Measurements from ENCODE around the gene ZFP3. TPM values are rescaled to one million over a fixed set of nuclear protein-coding genes. Genes with fewer than 3 reads are reported as not detected.

ZFP3 gene
- total and polyA plus RNA-seq, 2 of the 4 experiments (the other 2 are of a cell fraction) = 0.54 to 0.75 TPM

DNA sequence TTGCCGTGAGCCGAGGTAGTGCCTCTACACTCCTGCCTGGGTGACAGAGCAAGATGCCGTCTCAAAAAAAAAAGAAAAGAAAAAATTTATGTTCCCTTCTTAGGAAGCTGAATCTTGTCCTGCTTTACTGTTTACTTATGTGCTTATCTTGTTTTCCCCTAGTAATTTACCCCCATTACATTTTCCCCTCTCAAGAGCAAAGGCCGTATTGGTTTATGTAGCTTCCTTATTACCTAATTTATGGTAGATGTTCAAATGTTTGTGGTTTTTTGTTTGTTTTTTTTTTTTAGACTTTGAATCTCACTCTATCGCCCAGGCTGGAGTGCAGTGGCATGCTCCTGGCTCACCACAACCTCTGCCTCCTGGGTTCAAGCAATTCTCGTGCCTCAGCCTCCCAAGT, 32.8 kb upstream of the ZFP3 start:
- no peak overlapping the region for H3K4me3 ChIP-seq (ENCODE audit: insufficient read depth, low read depth, low read length)
- H4K5ac ChIP-seq (ENCODE audit: low read depth, low read length) = no peak overlapping the region
- in situ Hi-C loops (cut with MboI; ENCODE audit: low sequenced_read_pairs) (no loop called here), intact Hi-C loops (cut with micrococcal nuclease) (no loop called here), dilution Hi-C loops (cut with HindIII; ENCODE audit: low sequenced_read_pairs, unreplicated experiment) (no loop called here)
- ChIA-PET POLR2A (ENCODE audit: unreplicated experiment) (no interaction called here), CTCF (no interaction called here)
- H4K8ac ChIP-seq (ENCODE audit: low read depth in 2 of 2, low read length in 2 of 2) = no peak overlapping the region
- no peak overlapping the region for H2BK5ac ChIP-seq (ENCODE audit: low read depth, low read length, poor library complexity, severe bottlenecking)
- BruUV-seq (replicated peaks) = no TSS peak
- H3K56ac ChIP-seq (ENCODE audit: extremely low read depth, insufficient read depth, low read length) = no peak overlapping the region
- H2AK5ac ChIP-seq (ENCODE audit: low read depth, low read length) = no peak overlapping the region
- no peaks in the 10 kb centered on the region; the same call in 1 of the 2 replicates for H3K27me3 ChIP-seq (ENCODE audit: control insufficient read depth, insufficient read depth, low read length)
- H3K23ac ChIP-seq (ENCODE audit: low read depth, low read length) = no peak overlapping the region
- no peak overlapping the region for H3K18ac ChIP-seq (ENCODE audit: low read depth, low read length)
- H3K4me2 ChIP-seq (ENCODE audit: low read depth, low read length) = no peak overlapping the region
- no peaks in the 10 kb centered on the region for H3K79me1 ChIP-seq (ENCODE audit: low read depth in 1 of 2, low read length in 2 of 2)
- H3K27ac ChIP-seq (ENCODE audit: insufficient read depth, low read length) = no peak overlapping the region
- no peak overlapping the region for H3K9ac ChIP-seq (ENCODE audit: low read depth, low read length)
- H3K9me3 ChIP-seq (ENCODE audit: control insufficient read depth, insufficient read depth, low read length) = no peaks in the 10 kb centered on the region; the same call in 1 of the 2 replicates
- H3K4me1 ChIP-seq (ENCODE audit: control insufficient read depth, insufficient read depth, low read length) = no peaks in the 10 kb centered on the region
- no peaks in the 10 kb centered on the region for H4K20me1 ChIP-seq (ENCODE audit: insufficient read depth, low read length)
- H4K91ac ChIP-seq (ENCODE audit: insufficient read depth, low read depth, low read length) = no peak overlapping the region
- H3K9me1 ChIP-seq (ENCODE audit: insufficient read depth, low read length) = no peaks in the 10 kb centered on the region
- DNase-seq (no peak), ATAC-seq (ENCODE audit: low read depth) (no peak)
- H3K14ac ChIP-seq (replicated peaks; ENCODE audit: low read depth, low read length) = no peak overlapping the region
- no peak overlapping the region for H2AK9ac ChIP-seq (replicated peaks; ENCODE audit: low read depth, low read length, poor library complexity)
- no peak overlapping the region for H2BK120ac ChIP-seq (ENCODE audit: low read depth, low read length)
- H3K4ac ChIP-seq (ENCODE audit: low read depth, low read length) = no peak overlapping the region
- no peaks in the 10 kb centered on the region for H3K36me3 ChIP-seq (ENCODE audit: control insufficient read depth, insufficient read depth, low read length)
- H2BK20ac ChIP-seq (ENCODE audit: low read depth, low read length) = no peak overlapping the region
- 80% methylated on average over 2 of the region's 6 CpGs; no CpG with 5 or more reads in 1 of the 2 experiments for WGBS, 2 experiments (ENCODE audit: extremely low coverage in 2 of 2, insufficient read length in 1 of 2)
- TF ChIP-seq BHLHE40 (IDR thresholded peaks at IDR 0.05; ENCODE audit: low read depth, low read length) = no peak
- TF ChIP-seq FOS (IDR thresholded peaks at IDR 0.05; ENCODE audit: low read depth, low read length) = no peak
- TF ChIP-seq, protein P1, sequence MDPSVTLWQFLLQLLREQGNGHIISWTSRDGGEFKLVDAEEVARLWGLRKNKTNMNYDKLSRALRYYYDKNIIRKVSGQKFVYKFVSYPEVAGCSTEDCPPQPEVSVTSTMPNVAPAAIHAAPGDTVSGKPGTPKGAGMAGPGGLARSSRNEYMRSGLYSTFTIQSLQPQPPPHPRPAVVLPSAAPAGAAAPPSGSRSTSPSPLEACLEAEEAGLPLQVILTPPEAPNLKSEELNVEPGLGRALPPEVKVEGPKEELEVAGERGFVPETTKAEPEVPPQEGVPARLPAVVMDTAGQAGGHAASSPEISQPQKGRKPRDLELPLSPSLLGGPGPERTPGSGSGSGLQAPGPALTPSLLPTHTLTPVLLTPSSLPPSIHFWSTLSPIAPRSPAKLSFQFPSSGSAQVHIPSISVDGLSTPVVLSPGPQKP (IDR thresholded peaks at IDR 0.05; ENCODE audit: borderline replicate concordance, low read depth, low read length) = no peak
- no peak for TF ChIP-seq MXI1 (IDR thresholded peaks at IDR 0.05; ENCODE audit: borderline replicate concordance, low read depth, low read length)
- H2BK15ac ChIP-seq (ENCODE audit: low read depth, low read length) = no peak overlapping the region
- H2AFZ ChIP-seq (replicated peaks; ENCODE audit: low read length, poor library complexity) = no peak overlapping the region
